ENCODE data around the gene TRIM49. TPM values are rescaled to one million over a fixed set of nuclear protein-coding genes. Genes with fewer than 3 reads are reported as not detected.
"Not testable (repeated sequence)": the region's sequence is repeated elsewhere in the genome, so short reads cannot be mapped to it uniquely, and the experiment has no call there.

The TRIM49 gene
- not detected for total RNA-seq
- total RNA-seq (2013), result not detected

GRCh38 chr11:89808475-89808874 is at the start of gene TRIM49:
Gene TRIM49 (minus strand): TSS chr11:89808575. CDS start chr11:89804469, 4,106 bp downstream.
- H3K27me3 ChIP-seq (ENCODE audit: control insufficient read depth, insufficient read depth, low read length); H3K27me3 Mint-ChIP-seq (ENCODE audit: low read depth in 2 of 2); H3K4me3 ChIP-seq (ENCODE audit: low read length); H3K9me3 ChIP-seq (ENCODE audit: control insufficient read depth, insufficient read depth, low read length); H3K4me3 Mint-ChIP-seq; H3K4me1 Mint-ChIP-seq; ATAC-seq; H3K36me3 Mint-ChIP-seq; H3K4me1 ChIP-seq (ENCODE audit: control insufficient read depth, insufficient read depth, low read length); H3K36me3 ChIP-seq (ENCODE audit: control insufficient read depth, insufficient read depth, low read length); H3K9me3 Mint-ChIP-seq; H3K27ac ChIP-seq (ENCODE audit: low read length); intact Hi-C loops (cut with micrococcal nuclease); DNase-seq; H3K27ac Mint-ChIP-seq: not testable (repeated sequence)
- WGBS (ENCODE audit: insufficient coverage), result no CpG with 5 or more reads among the region's 2 CpGs

GRCh38 chr11:89826694-89827093 is 18.3 kb upstream of the TRIM49 start:
- H3K9me3 ChIP-seq (ENCODE audit: control insufficient read depth, insufficient read depth, low read length); intact Hi-C loops (cut with micrococcal nuclease); H3K4me1 Mint-ChIP-seq; DNase-seq; H3K36me3 ChIP-seq (ENCODE audit: control insufficient read depth, insufficient read depth, low read length); H3K27me3 Mint-ChIP-seq (ENCODE audit: low read depth in 2 of 2); H3K36me3 Mint-ChIP-seq; H3K27ac Mint-ChIP-seq; ATAC-seq; H3K4me3 Mint-ChIP-seq; H3K4me1 ChIP-seq (ENCODE audit: control insufficient read depth, insufficient read depth, low read length); H3K4me3 ChIP-seq (ENCODE audit: low read length); H3K27me3 ChIP-seq (ENCODE audit: control insufficient read depth, insufficient read depth, low read length); H3K9me3 Mint-ChIP-seq; H3K27ac ChIP-seq (ENCODE audit: low read length): not testable (repeated sequence)
- no CpG with 5 or more reads among the region's 2 CpGs for WGBS (ENCODE audit: insufficient coverage)

- H3K9me3 Mint-ChIP-seq; H3K27me3 ChIP-seq (ENCODE audit: control insufficient read depth, insufficient read depth, low read length); ATAC-seq; H3K4me1 Mint-ChIP-seq; intact Hi-C loops (cut with micrococcal nuclease); H3K36me3 ChIP-seq (ENCODE audit: control insufficient read depth, insufficient read depth, low read length); H3K4me1 ChIP-seq (ENCODE audit: control insufficient read depth, insufficient read depth, low read length); H3K9me3 ChIP-seq (ENCODE audit: control insufficient read depth, insufficient read depth, low read length); DNase-seq; H3K36me3 Mint-ChIP-seq; H3K27me3 Mint-ChIP-seq (ENCODE audit: low read depth in 2 of 2); H3K4me3 ChIP-seq (ENCODE audit: low read length); H3K27ac Mint-ChIP-seq; H3K27ac ChIP-seq (ENCODE audit: low read length); H3K4me3 Mint-ChIP-seq: not testable (repeated sequence)
- no CpG with 5 or more reads among the region's 3 CpGs for WGBS (ENCODE audit: insufficient coverage)
These were observed 11.6 kb upstream of the TRIM49 start for GRCh38 chr11:89820008-89820407.

- H3K36me3 Mint-ChIP-seq; H3K9me3 Mint-ChIP-seq; H3K27ac ChIP-seq (ENCODE audit: low read length); H3K27me3 Mint-ChIP-seq (ENCODE audit: low read depth in 2 of 2); H3K4me3 ChIP-seq (ENCODE audit: low read length); H3K4me1 ChIP-seq (ENCODE audit: control insufficient read depth, insufficient read depth, low read length); H3K36me3 ChIP-seq (ENCODE audit: control insufficient read depth, insufficient read depth, low read length); H3K27ac Mint-ChIP-seq; intact Hi-C loops (cut with micrococcal nuclease); ATAC-seq; H3K9me3 ChIP-seq (ENCODE audit: control insufficient read depth, insufficient read depth, low read length); H3K4me3 Mint-ChIP-seq; H3K4me1 Mint-ChIP-seq; H3K27me3 ChIP-seq (ENCODE audit: control insufficient read depth, insufficient read depth, low read length); DNase-seq: not testable (repeated sequence)
- 80% methylated on average over 4 of the region's 5 CpGs for WGBS (ENCODE audit: insufficient coverage)
These were observed 5.2 kb upstream of the TRIM49 start for GRCh38 chr11:89813535-89813934.

- H3K27me3 ChIP-seq (ENCODE audit: control insufficient read depth, insufficient read depth, low read length); H3K27ac ChIP-seq (ENCODE audit: low read length); ATAC-seq; H3K27me3 Mint-ChIP-seq (ENCODE audit: low read depth in 2 of 2); H3K9me3 Mint-ChIP-seq; H3K36me3 Mint-ChIP-seq; H3K36me3 ChIP-seq (ENCODE audit: control insufficient read depth, insufficient read depth, low read length); DNase-seq; H3K4me1 Mint-ChIP-seq; H3K4me1 ChIP-seq (ENCODE audit: control insufficient read depth, insufficient read depth, low read length); H3K4me3 Mint-ChIP-seq; H3K27ac Mint-ChIP-seq; intact Hi-C loops (cut with micrococcal nuclease); H3K4me3 ChIP-seq (ENCODE audit: low read length); H3K9me3 ChIP-seq (ENCODE audit: control insufficient read depth, insufficient read depth, low read length): not testable (repeated sequence)
- WGBS (ENCODE audit: insufficient coverage), result 27% methylated on average over 17 of the region's 39 CpGs
These were observed 20.8 kb downstream of the TRIM49 start for GRCh38 chr11:89787506-89788063.

GRCh38 chr11:89785726-89786125 is 22.6 kb downstream of the TRIM49 start:
- WGBS (ENCODE audit: insufficient coverage), result no CpG with 5 or more reads among the region's 27 CpGs
- intact Hi-C loops (cut with micrococcal nuclease); H3K9me3 ChIP-seq (ENCODE audit: control insufficient read depth, insufficient read depth, low read length); H3K27ac ChIP-seq (ENCODE audit: low read length); H3K36me3 Mint-ChIP-seq; H3K27me3 ChIP-seq (ENCODE audit: control insufficient read depth, insufficient read depth, low read length); H3K27me3 Mint-ChIP-seq (ENCODE audit: low read depth in 2 of 2); H3K27ac Mint-ChIP-seq; H3K4me3 ChIP-seq (ENCODE audit: low read length); DNase-seq; H3K36me3 ChIP-seq (ENCODE audit: control insufficient read depth, insufficient read depth, low read length); H3K4me1 ChIP-seq (ENCODE audit: control insufficient read depth, insufficient read depth, low read length); ATAC-seq; H3K4me3 Mint-ChIP-seq; H3K4me1 Mint-ChIP-seq; H3K9me3 Mint-ChIP-seq: not testable (repeated sequence)

- H3K4me1 ChIP-seq (ENCODE audit: control insufficient read depth, insufficient read depth, low read length); ATAC-seq; H3K9me3 ChIP-seq (ENCODE audit: control insufficient read depth, insufficient read depth, low read length); DNase-seq; H3K27me3 ChIP-seq (ENCODE audit: control insufficient read depth, insufficient read depth, low read length); H3K4me1 Mint-ChIP-seq; intact Hi-C loops (cut with micrococcal nuclease); H3K4me3 ChIP-seq (ENCODE audit: low read length); H3K36me3 Mint-ChIP-seq; H3K9me3 Mint-ChIP-seq; H3K27me3 Mint-ChIP-seq (ENCODE audit: low read depth in 2 of 2); H3K27ac Mint-ChIP-seq; H3K36me3 ChIP-seq (ENCODE audit: control insufficient read depth, insufficient read depth, low read length); H3K4me3 Mint-ChIP-seq; H3K27ac ChIP-seq (ENCODE audit: low read length): not testable (repeated sequence)
These were observed 57.6 kb downstream of the TRIM49 start for GRCh38 chr11:89750822-89751221.

Measured in natural killer cell (primary cell).